Neural cell (in vitro differentiated cells): ENCODE measurements around the gene GSE1. TPM values are rescaled to one million over a fixed set of nuclear protein-coding genes. Genes with fewer than 3 reads are reported as not detected.

Experiments used
- H2AFZ ChIP-seq: fragments of 200-600, 300-800 bp; sonication (generic), shearing (Covaris generic); 2 replicates; pipeline ENCODE4 v1.6.0; 2014; ENCODE audit warnings: low read depth, mild to moderate bottlenecking, antibody characterized with exemption, low read length, moderate library complexity
- H3F3A ChIP-seq: fragments of 200-600 bp; shearing (Covaris generic); 2 replicates; pipeline ENCODE4 v1.6.1; 2016; ENCODE audit warnings: mild to moderate bottlenecking, moderate library complexity, mixed read lengths, antibody characterized with exemption, low read length; ENCODE audit not compliant: insufficient read depth, poor library complexity, severe bottlenecking
- H3K27ac ChIP-seq: fragments of 200-600, 300-800 bp; sonication (generic), shearing (Covaris generic); 2 replicates; pipeline ENCODE4 v1.5.1; 2014; ENCODE audit warnings: mild to moderate bottlenecking, low read length, moderate library complexity
- H3K27me3 ChIP-seq: fragments of 300-800, 200-600 bp; sonication (generic), shearing (Covaris generic); 2 replicates; pipeline ENCODE4 v1.6.0; 2014; ENCODE audit warnings: mild to moderate bottlenecking, low read depth, low read length, moderate library complexity; ENCODE audit not compliant: insufficient read depth
- H3K36me3 ChIP-seq: fragments of 300-800, 200-600 bp; sonication (generic), shearing (Covaris generic); 2 replicates; pipeline ENCODE4 v1.5.1; 2014; ENCODE audit warnings: mild to moderate bottlenecking, antibody characterized with exemption, low read length, moderate library complexity; ENCODE audit not compliant: insufficient read depth
- H3K4me2 ChIP-seq: fragments of 300-800, 200-600 bp; sonication (generic), shearing (Covaris generic); 2 replicates; pipeline ENCODE4 v1.6.0; 2014; ENCODE audit warnings: mild to moderate bottlenecking, low read length
- H3K4me3 ChIP-seq: fragments of 300-800, 200-600 bp; sonication (generic), shearing (Covaris generic); 2 replicates; pipeline ENCODE4 v1.5.1; 2014; ENCODE audit warnings: mild to moderate bottlenecking, low read length, moderate library complexity
- H3K79me2 ChIP-seq: fragments of 200-600 bp; shearing (Covaris generic); replicated peaks from 2 replicates; pipeline ENCODE4 v1.6.0; 2014; ENCODE audit warnings: mild to moderate bottlenecking, low read length, moderate library complexity; ENCODE audit not compliant: insufficient read depth
- H3K9ac ChIP-seq: fragments of 300-800, 200-600 bp; sonication (generic), shearing (Covaris generic); 2 replicates; pipeline ENCODE4 v1.6.1; 2016; ENCODE audit warnings: mild to moderate bottlenecking, low read length, mixed read lengths
- H3K9me2 ChIP-seq: fragments of 200-600 bp; shearing (Covaris generic); 2 replicates; pipeline ENCODE4 v1.6.1; 2016; ENCODE audit warnings: mild to moderate bottlenecking, low read length, mixed read lengths; ENCODE audit not compliant: insufficient read depth
- H3K9me3 ChIP-seq: fragments of 200-600, 300-800 bp; sonication (generic), shearing (Covaris generic); 2 replicates; pipeline ENCODE4 v1.6.1; 2016; ENCODE audit warnings: mild to moderate bottlenecking, mixed run types, low read length, moderate library complexity, mixed read lengths
- H4K20me1 ChIP-seq: fragments of 200-600 bp; shearing (Covaris generic); 2 replicates; pipeline ENCODE4 v1.6.1; 2016; ENCODE audit warnings: mild to moderate bottlenecking, mixed run types; ENCODE audit not compliant: insufficient read depth
- CTCF ChIP-seq: fragments of 450-650 bp; IDR thresholded peaks from 2 replicates; pipeline ENCODE4 v1.5.1; 2014; ENCODE audit warnings: antibody characterized with exemption, mild to moderate bottlenecking, moderate library complexity; ENCODE audit not compliant: poor library complexity, severe bottlenecking
- EP300 ChIP-seq: fragments of 450-650 bp; conservative IDR thresholded peaks from 2 replicates; pipeline ENCODE4 v1.6.1; 2014; ENCODE audit warnings: antibody characterized with exemption, mild to moderate bottlenecking, moderate library complexity; ENCODE audit not compliant: poor library complexity, severe bottlenecking
- EZH2 ChIP-seq: fragments of 200-600, 300-800 bp; shearing (Covaris generic), sonication (generic); IDR thresholded peaks from 2 replicates; pipeline ENCODE4 v1.6.1; 2014; ENCODE audit warnings: antibody characterized with exemption, low read length, borderline replicate concordance, mild to moderate bottlenecking; ENCODE audit not compliant: insufficient read depth, poor library complexity, severe bottlenecking
- MXI1 ChIP-seq: fragments of 450-650 bp; conservative IDR thresholded peaks from 2 replicates; pipeline ENCODE4 v1.6.1; 2014; ENCODE audit warnings: antibody characterized with exemption, mild to moderate bottlenecking; ENCODE audit not compliant: poor library complexity, severe bottlenecking
- POLR2AphosphoS5 ChIP-seq: IDR thresholded peaks from 2 replicates; pipeline ENCODE4 v1.6.1; 2012
- RAD21 ChIP-seq: fragments of 450-650 bp; conservative IDR thresholded peaks from 2 replicates; pipeline ENCODE4 v1.6.1; 2014; ENCODE audit warnings: antibody characterized with exemption, mild to moderate bottlenecking, moderate library complexity
- REST ChIP-seq: IDR thresholded peaks from 2 replicates; pipeline ENCODE4 v1.6.1; 2012; ENCODE audit warnings: borderline replicate concordance
- SMC3 ChIP-seq: fragments of 450-650 bp; conservative IDR thresholded peaks from 2 replicates; pipeline ENCODE4 v1.6.1; 2014; ENCODE audit warnings: antibody characterized with exemption, mild to moderate bottlenecking, moderate library complexity; ENCODE audit not compliant: poor library complexity
- TAF1 ChIP-seq: IDR thresholded peaks from 2 replicates; pipeline ENCODE4 v1.6.1; 2012; ENCODE audit warnings: low read depth
- polyA plus RNA-seq: library from polyadenylated mRNA; depleted of rRNA; stranded (reverse); fragments of >200 nt; gene quantifications from 2 replicates; pipeline ENCODE4 v1.2.3, GENCODE V29; 2014

The GSE1 gene
- polyA plus RNA-seq, 1 donor from 2014 or later = 35.6 TPM

GRCh38 chr16:85695196-85696128, 82.3 kb downstream of the GSE1 start:
- Histone ChIP-seq H3K9me2 (no peaks in the 10 kb centered on the region), H3K79me2 (no peaks in the 10 kb centered on the region), H4K20me1 (no peaks in the 10 kb centered on the region), H3K36me3 (no peaks in the 10 kb centered on the region), H3K27ac (no peak overlapping the region), H3K4me2 (no peak overlapping the region), H2AFZ (no peak overlapping the region), H3K9me3 (no peaks in the 10 kb centered on the region), H3F3A (no peaks in the 10 kb centered on the region), H3K27me3 (no peaks in the 10 kb centered on the region), H3K4me3 (no peak overlapping the region), H3K9ac (no peak overlapping the region)
- TF ChIP-seq EZH2 = no peak
- no peak for TF ChIP-seq TAF1
- TF ChIP-seq REST = no peak
- no peak for TF ChIP-seq SMC3
- TF ChIP-seq RAD21 = no peak
- no peak for TF ChIP-seq MXI1
- TF ChIP-seq CTCF = no peak
- TF ChIP-seq EP300 = no peak
- no peak for TF ChIP-seq POLR2AphosphoS5

- H2AFZ ChIP-seq = no peak overlapping the region
- H3K9me2 ChIP-seq = no peaks in the 10 kb centered on the region
- H3K9ac ChIP-seq = no peak overlapping the region
- no peaks in the 10 kb centered on the region for H3K79me2 ChIP-seq
- no peaks in the 10 kb centered on the region for H3K9me3 ChIP-seq
- H3K27ac ChIP-seq = no peak overlapping the region
- no peaks in the 10 kb centered on the region for H3K27me3 ChIP-seq
- H3K36me3 ChIP-seq = no peaks in the 10 kb centered on the region
- TF ChIP-seq TAF1 (no peak), SMC3 (no peak), REST (no peak)
- no peak overlapping the region for H3K4me3 ChIP-seq
- H3K4me2 ChIP-seq = no peak overlapping the region
- H3F3A ChIP-seq = no peaks in the 10 kb centered on the region
- H4K20me1 ChIP-seq = no peaks in the 10 kb centered on the region
Observed at GRCh38 chr16:85696781-85697180, 83.7 kb downstream of the GSE1 start.
